HS-27A (cell line): ENCODE data around the gene SNX25.
"Not testable (repeated sequence)": the region's sequence is repeated elsewhere in the genome, so short reads cannot be mapped to it uniquely, and the experiment has no call there.

Source experiments
- DNase-seq: peaks from one replicate; pipeline ENCODE4 v3.0.0-alpha.2; 2012; ENCODE audit warnings: low read depth, missing footprints

The SNX25 gene

GRCh38 chr4:185209031-185209851 is at the start of gene SNX25:
TSS of gene SNX25 (plus strand) at chr4:185209598. CDS start at chr4:185209827, 229 bp downstream.
- DNase-seq = no peak

GRCh38 chr4:185165605-185166063 is 43.8 kb upstream of the SNX25 start:
- no peak for DNase-seq

DNA sequence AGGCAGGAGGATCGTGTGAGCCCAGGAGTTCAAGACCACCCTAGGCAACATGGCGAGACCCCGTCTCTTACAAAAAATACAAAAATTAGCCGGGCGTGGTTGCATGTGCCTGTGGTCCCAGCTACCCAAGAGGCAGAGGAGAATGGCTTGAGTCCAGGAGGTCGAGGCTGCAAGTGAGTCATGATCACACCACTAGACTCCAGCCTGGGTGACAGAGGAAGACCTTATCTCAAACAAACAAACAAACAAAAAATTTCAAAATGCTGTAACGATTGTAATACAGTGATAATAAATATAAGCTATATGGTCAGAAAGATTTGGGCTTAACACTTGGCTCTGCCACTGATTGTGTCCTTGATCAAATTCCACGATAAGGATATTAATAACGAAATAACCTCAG is 42.2 kb upstream of the SNX25 start:
- no peak for DNase-seq

DNA sequence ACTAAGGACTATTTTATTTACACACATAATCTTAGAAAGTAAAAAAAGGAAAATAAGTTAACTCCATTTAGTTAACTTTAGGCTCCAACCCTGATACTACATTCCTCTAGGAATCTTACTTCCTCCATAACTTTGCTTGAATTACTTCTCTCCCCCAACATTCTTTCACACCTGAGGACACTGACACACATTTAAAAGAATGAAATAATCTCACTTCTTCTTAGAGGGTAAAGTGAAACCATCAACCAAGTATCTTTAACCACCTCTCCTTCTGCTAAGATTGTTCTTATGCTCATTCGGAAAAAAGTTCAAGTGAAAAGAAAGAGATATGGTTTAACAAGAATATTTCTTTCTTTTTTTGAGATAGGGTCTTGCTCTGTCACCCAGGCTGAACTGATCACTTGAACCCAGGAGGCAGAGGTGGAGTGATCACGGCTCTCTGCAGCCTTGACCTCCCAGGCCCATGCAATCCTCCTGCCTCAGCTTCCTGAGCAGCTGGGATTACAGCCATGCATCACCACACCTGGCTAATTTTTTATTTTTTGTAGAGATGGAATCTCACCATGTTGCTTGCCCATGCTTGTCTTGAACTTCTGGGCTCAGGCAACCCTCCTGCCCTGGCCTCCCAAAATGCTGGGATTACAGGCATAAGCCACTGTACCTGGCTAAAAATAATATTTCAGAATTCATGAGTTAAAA is 37.9 kb upstream of the SNX25 start:
- DNase-seq = no peak

GRCh38 chr4:185179488-185179887 is 29.9 kb upstream of the SNX25 start:
- no peak for DNase-seq

DNA sequence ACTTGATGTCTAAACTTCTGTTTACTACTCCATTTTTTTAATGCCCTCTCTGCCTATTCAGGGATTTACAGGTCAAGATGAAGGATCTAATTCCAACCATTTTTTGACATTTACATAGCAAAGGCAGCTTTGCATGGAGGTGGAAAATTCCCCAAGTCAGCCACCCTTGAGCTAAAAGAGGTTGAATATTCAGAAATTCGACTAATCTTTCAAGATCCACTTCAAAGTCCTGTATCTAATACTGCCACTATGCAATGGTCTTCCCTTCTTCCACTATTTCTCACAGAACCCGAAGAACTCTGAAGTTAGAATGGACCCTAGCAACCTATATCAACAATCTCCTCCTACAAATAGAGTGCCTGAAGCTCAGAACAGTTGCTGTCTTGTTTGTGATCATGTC is 27.2 kb upstream of the SNX25 start:
- DNase-seq = no peak

GRCh38 chr4:185183622-185184281 is 25.6 kb upstream of the SNX25 start:
- DNase-seq = no peak

DNA sequence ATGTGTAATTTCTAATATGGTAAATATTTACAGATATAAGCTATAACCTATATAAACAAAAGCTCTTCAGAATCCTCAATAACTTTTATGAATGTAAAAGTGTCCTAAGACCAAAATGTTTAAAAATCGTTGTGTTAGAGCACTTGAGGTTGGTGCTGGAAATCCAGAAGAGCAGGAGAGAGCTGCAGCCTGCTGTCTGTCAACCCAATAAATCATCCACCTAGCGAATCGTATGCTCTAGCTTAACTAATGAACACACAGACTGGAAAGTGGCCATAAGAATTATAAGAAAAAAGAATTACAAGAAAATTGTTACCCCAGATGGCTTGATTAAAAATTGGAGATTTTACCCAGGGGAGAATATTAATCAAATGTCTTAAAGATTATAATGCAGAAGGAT is 22.6 kb upstream of the SNX25 start:
- no peak for DNase-seq

DNA sequence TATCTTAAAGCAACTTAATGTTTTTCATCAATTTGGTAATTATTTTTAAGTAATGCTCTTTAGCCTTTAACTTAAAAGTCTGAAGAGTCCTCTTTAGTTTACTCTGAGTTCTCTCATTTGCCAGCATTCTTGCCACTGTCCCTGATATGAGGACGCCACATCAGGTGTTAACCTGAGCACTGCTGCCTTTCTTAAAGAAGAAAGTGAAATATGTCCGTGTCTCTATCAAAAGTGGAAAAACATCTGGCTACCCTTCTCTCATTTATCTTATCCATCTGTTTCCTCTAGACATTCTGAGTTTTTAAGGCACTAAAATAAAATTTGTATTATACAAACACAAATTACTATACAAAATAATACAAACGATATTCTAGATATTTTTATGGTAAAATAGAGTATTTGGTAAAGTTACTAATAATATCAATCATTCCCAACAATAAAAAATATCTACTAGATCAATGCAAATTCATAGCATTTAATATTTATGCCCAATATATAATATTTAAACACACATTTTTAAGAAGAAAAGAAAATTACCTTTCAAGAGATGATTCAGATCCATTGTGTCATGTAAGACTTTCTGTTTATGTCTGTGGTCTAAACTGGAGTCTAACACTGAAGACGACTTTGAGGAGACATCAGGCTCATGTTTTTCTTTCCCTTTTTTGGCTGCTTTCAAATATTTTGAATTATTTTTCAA is 19.6 kb upstream of the SNX25 start:
- DNase-seq = no peak

GRCh38 chr4:185190306-185190856 is 19.0 kb upstream of the SNX25 start:
- no peak for DNase-seq

- DNase-seq = no peak
Observed at GRCh38 chr4:185192059-185192458, 17.3 kb upstream of the SNX25 start.

DNA sequence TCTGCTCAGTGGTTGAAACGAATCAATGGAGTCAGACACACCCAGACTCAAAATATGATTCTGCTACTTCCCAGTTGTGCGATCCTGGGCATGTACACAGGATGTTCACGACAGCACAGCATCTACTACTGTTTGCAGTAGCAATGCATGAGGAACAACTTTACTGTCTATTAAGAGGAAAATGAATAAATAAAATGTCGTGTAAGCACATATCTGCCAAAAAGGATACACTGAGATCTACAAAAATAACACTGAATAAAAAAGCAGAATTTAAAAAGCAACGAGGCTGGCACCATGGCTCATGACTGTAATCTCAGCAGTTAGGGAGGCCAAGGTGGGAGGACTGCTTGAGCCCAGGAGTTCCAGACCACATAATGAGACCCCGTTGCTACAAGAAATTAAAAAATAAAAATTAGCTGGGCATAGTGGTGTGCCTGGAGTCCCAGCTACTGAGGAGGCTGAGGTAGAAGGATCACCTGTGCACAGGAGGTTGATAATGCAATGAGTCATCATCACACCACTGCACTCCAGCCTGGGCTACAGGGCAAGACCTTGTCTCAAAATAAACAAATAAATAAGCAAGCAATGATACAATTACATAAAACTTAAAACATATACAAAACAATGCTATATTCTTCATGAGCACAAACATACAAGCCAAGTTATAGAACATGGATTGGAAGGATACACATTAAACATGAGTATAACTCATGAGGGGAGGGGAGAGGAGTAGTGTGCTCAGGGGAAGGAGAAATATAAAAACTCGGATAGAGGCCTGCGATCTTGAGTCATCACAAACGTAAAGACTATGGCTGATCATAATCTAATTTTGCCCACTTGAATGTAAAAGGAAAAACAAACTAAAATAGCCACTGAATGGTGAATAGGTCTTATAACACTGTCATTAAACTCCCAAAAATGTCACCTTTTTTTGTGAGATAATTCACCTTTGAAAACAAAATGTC is 14.2 kb upstream of the SNX25 start:
- no peak for DNase-seq

GRCh38 chr4:185196437-185196836 is 13.0 kb upstream of the SNX25 start:
- no peak for DNase-seq

DNA sequence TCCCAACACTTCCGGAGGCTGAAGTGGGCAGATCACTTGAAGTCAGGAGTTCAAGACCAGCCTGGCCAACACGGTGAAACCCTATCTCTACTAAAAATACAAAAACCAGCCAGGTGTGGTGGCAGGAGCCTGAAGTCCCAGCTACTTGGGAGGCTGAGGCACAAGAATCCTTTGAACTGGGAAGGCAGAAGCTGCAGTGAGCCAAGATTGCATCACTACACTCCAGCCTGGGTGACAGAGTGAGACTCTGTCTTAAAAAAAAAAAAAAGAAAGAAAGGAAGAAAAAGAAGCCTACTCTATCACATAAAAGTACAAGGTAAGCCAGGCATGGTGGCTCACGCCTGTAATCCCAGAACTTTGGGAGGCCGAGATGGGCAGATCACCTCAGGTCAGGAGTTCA is 11.2 kb upstream of the SNX25 start:
- DNase-seq = not testable (repeated sequence)

- no peak for DNase-seq
Observed at GRCh38 chr4:185201977-185202962, 7.1 kb upstream of the SNX25 start.

DNA sequence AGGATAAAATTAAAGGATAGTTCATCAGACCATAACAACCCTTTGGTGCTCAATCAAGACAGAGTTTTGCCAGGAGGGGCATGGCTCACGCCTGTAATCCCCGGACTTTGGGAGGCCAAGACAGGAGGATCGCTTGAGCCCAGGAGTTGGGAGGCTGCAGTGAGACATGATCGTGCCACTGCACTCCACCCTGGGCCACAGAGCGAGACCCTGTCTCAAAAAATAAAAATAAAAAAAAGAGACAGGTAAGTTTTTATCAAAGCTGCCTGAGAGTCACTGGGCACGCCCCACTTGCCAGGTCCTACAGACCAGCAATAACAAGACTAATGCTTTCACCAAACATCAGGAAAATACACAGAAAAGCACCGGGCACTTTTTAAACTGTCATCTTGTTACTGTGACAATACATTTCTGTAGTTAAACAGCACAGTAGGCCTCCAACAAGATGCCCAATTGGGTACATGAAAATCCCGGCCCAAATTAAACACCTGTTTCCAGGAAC is 6.4 kb upstream of the SNX25 start:
- DNase-seq = no peak

- DNase-seq = no peak
Observed at GRCh38 chr4:185203486-185204237, 5.7 kb upstream of the SNX25 start, which contains the start of gene CFAP97. TSS of gene CFAP97 (minus strand) at chr4:185204000. CDS start at chr4:185191196, 12,804 bp downstream.

GRCh38 chr4:185204238-185204910 is 5.0 kb upstream of the SNX25 start:
- DNase-seq = no peak
